GM12892 (cell line): ENCODE results near the gene FGR.

ENCODE experiments used
- POLR2A ChIP-seq: IDR thresholded peaks from 2 replicates; pipeline ENCODE4 v1.6.1; 2011; ENCODE audit warnings: low read depth, low read length, control low read depth
- POLR2AphosphoS5 ChIP-seq: IDR thresholded peaks from 2 replicates; pipeline ENCODE4 v1.6.1; 2011; ENCODE audit warnings: low read depth, low read length, control low read depth

GRCh38 chr1:27664291-27664690, 29.3 kb upstream of the FGR start:
- no peak for TF ChIP-seq POLR2AphosphoS5
- no peak for TF ChIP-seq POLR2A
